HepG2 (cell line): ENCODE measurements around the gene CIROP. TPM values are rescaled to one million over a fixed set of nuclear protein-coding genes. Genes with fewer than 3 reads are reported as not detected.

Source experiments
- CAMTA2 ChIP-seq: sonication (generic); formaldehyde crosslinking; IDR thresholded peaks from 2 replicates; pipeline ENCODE4 v1.4.0; 2020; ENCODE audit warnings: mild to moderate bottlenecking, missing genetic modification reagents, borderline replicate concordance
- FIP1L1 ChIP-seq: fragments of 200-400 bp; formaldehyde crosslinking; IDR thresholded peaks from 2 replicates; pipeline ENCODE4 v1.6.1; 2018; ENCODE audit warnings: low read depth, mild to moderate bottlenecking, low read length, moderate library complexity, borderline replicate concordance; ENCODE audit not compliant: insufficient read depth
- FOXM1 ChIP-seq: sonication (generic); formaldehyde crosslinking; IDR thresholded peaks from 2 replicates; pipeline ENCODE4 v1.5.0; 2020; ENCODE audit warnings: missing genetic modification reagents
- GMEB2 ChIP-seq: IDR thresholded peaks from 2 replicates; pipeline ENCODE4 v1.6.1; 2016; ENCODE audit warnings: missing biosample characterization, missing genetic modification reagents, low read depth
- MIXL1 ChIP-seq: IDR thresholded peaks from 2 replicates; pipeline ENCODE4 v1.6.1; 2016
- MTF2 ChIP-seq: sonication (generic); formaldehyde crosslinking; IDR thresholded peaks from 2 replicates; pipeline ENCODE4 v1.5.0; 2020; ENCODE audit warnings: missing genetic modification reagents, borderline replicate concordance
- NKX3-1 ChIP-seq: sonication (generic); formaldehyde crosslinking; IDR thresholded peaks from 2 replicates; pipeline ENCODE4 v1.5.0; 2020; ENCODE audit warnings: missing genetic modification reagents
- RARA ChIP-seq: IDR thresholded peaks from 2 replicates; pipeline ENCODE4 v1.6.1; 2016; ENCODE audit warnings: missing genetic modification reagents, missing compliant biosample characterization
- RBM39 ChIP-seq: fragments of 200-400 bp; formaldehyde crosslinking; IDR thresholded peaks from one replicate; pipeline ENCODE4 v1.6.1; 2018; ENCODE audit warnings: antibody characterized with exemption, mild to moderate bottlenecking, low read depth, low read length; ENCODE audit not compliant: poor library complexity, severe bottlenecking
- U2AF2 ChIP-seq: fragments of 200-400 bp; formaldehyde crosslinking; IDR thresholded peaks from 2 replicates; pipeline ENCODE4 v1.6.1; 2017; ENCODE audit warnings: low read depth, mild to moderate bottlenecking, low read length
- ZBTB43 ChIP-seq: sonication (generic); formaldehyde crosslinking; conservative IDR thresholded peaks from 2 replicates; pipeline ENCODE4 v1.4.0; 2020; ENCODE audit warnings: missing genetic modification reagents
- ZGPAT ChIP-seq: IDR thresholded peaks from 2 replicates; pipeline ENCODE4 v1.6.1; 2016; ENCODE audit warnings: mild to moderate bottlenecking
- ZHX1 ChIP-seq: sonication (generic); formaldehyde crosslinking; IDR thresholded peaks from 2 replicates; pipeline ENCODE4 v1.8.1; 2022; ENCODE audit warnings: low read depth, mild to moderate bottlenecking, missing genetic modification reagents
- ZNF136 ChIP-seq: sonication (generic); formaldehyde crosslinking; IDR thresholded peaks from 2 replicates; pipeline ENCODE4 v1.8.1; 2022; ENCODE audit warnings: low read depth, mild to moderate bottlenecking, moderate library complexity, missing genetic modification reagents
- ZNF710 ChIP-seq: sonication (generic); formaldehyde crosslinking; IDR thresholded peaks from 2 replicates; pipeline ENCODE4 v1.5.0; 2020; ENCODE audit warnings: mild to moderate bottlenecking, missing genetic modification reagents, borderline replicate concordance
- ZNF775 ChIP-seq: sonication (generic); formaldehyde crosslinking; IDR thresholded peaks from 2 replicates; pipeline ENCODE4 v1.4.0; 2020; ENCODE audit warnings: missing genetic modification reagents, mild to moderate bottlenecking, moderate library complexity, borderline replicate concordance
- ZNF776 ChIP-seq: sonication (generic); formaldehyde crosslinking; IDR thresholded peaks from 2 replicates; pipeline ENCODE4 v1.4.0; 2020; ENCODE audit warnings: mild to moderate bottlenecking, missing genetic modification reagents
- polyA plus RNA-seq, 8 experiments: library from polyadenylated mRNA; depleted of rRNA in 3 of 8; stranded (reverse) in 7 of 8; unstranded in 1 of 8; fragments of >200 nt; fragmentation: Illumina TruSeq in 4 of 8; extraction: Trizol in 4 of 8; gene quantifications; 2 replicates each; pipeline versions ENCODE4 v1.2.1 to v1.2.3, GENCODE V29; 2011 to 2016; ENCODE audit warnings: low read depth in 4 of 8, missing spikeins in 1 of 8, mixed read lengths in 1 of 8; ENCODE audit not compliant: insufficient read depth in 1 of 8
- total RNA-seq, 5 experiments: library from RNA; depleted of rRNA; stranded (reverse); fragments of >200 nt; fragmentation: Illumina TruSeq; extraction: Trizol; gene quantifications; 2 replicates each; pipeline ENCODE4 v1.2.3, GENCODE V29; 2016; ENCODE audit warnings: low read depth in 1 of 5

CIROP gene
- total and polyA plus RNA-seq, 2 of the 13 experiments (the other 11 are each of a cell fraction or from before 2014, with no cell fraction given) = 0.07 TPM; not detected in 1

- TF ChIP-seq ZHX1 (CRISPR knock-in tag) (peak; percentile 26; the same call in 1 of the 2 replicates), RARA (CRISPR knock-in tag) (0 out of 2 replicates have a peak, but pooled peaks have one; percentile 41), U2AF2 (no peak), ZBTB43 (CRISPR knock-in tag) (no peak), MTF2 (CRISPR knock-in tag) (no peak), CAMTA2 (no peak), ZNF775 (peak; percentile 19), NKX3-1 (peak; percentile 89), ZNF136 (CRISPR knock-in tag) (peak; percentile 67; the same call in 1 of the 2 replicates), ZNF776 (CRISPR knock-in tag) (no peak), MIXL1 (CRISPR knock-in tag) (peak; percentile 60; the same call in 1 of the 2 replicates), ZNF710 (CRISPR knock-in tag) (no peak; the same call in 1 of the 2 replicates), FOXM1 (CRISPR knock-in tag) (no peak), FIP1L1 (no peak), RBM39 (peak; percentile 89), ZGPAT (CRISPR knock-in tag) (peak; percentile 45), GMEB2 (CRISPR knock-in tag) (no peak; the same call in 1 of the 2 replicates)
Observed at GRCh38 chr14:23095196-23096108, 9.3 kb downstream of the CIROP start, which contains the start of gene C14orf119 (continued).
